T-helper 2 cell treated with Interferon-gamma antibody and Interleukin-4, amounts not matched to agents 5 μg/mL and 100 μg/mL, for 36 hours (primary cell): ENCODE results near the gene VEGFB.
A peak's percentile ranks its signal among the peaks of the same experiment; 100 is the strongest.

Experiments
- DNase-seq: peaks from one replicate; pipeline ENCODE4 v3.0.0; 2021; ENCODE audit warnings: low spot score
- H3K27ac Mint-ChIP-seq: one replicate; pipeline ENCODE4 v1.8.0; 2021; ENCODE audit warnings: mild to moderate bottlenecking, mixed read lengths
- H3K27me3 Mint-ChIP-seq: one replicate; pipeline ENCODE4 v1.8.0; 2021; ENCODE audit warnings: low read depth, mixed read lengths
- H3K36me3 Mint-ChIP-seq: one replicate; pipeline ENCODE4 v1.8.0; 2021; ENCODE audit warnings: low read depth, mixed read lengths
- H3K4me1 Mint-ChIP-seq: one replicate; pipeline ENCODE4 v1.8.0; 2021; ENCODE audit warnings: low read depth, mixed read lengths
- H3K4me3 Mint-ChIP-seq: one replicate; pipeline ENCODE4 v1.8.0; 2022; ENCODE audit warnings: mild to moderate bottlenecking, moderate library complexity, mixed read lengths
- H3K9me3 Mint-ChIP-seq: one replicate; pipeline ENCODE4 v1.8.0; 2021; ENCODE audit warnings: mixed read lengths

VEGFB gene

GRCh38 chr11:64206457-64207255 is 27.7 kb upstream of the VEGFB start, which contains the start of gene FERMT3:
Gene FERMT3, plus strand, starts transcription at chr11:64206721. Its CDS starts 644 bp downstream, at chr11:64207365.
- DNase-seq = peak; percentile 79
- Mint-ChIP-seq H3K4me1 (peaks cover 25% of the 10 kb centered on the region), H3K4me3 (peak within 1 kb of the TSS; percentile 89)

GRCh38 chr11:64207256-64208085 is 26.9 kb upstream of the VEGFB start:
- H3K9me3 Mint-ChIP-seq = no peaks in the 10 kb centered on the region
- peak overlapping the region; percentile 89 for H3K4me3 Mint-ChIP-seq
- H3K4me1 Mint-ChIP-seq = peaks cover 26% of the 10 kb centered on the region
- no peaks in the 10 kb centered on the region for H3K27me3 Mint-ChIP-seq
- peaks cover 61% of the 10 kb centered on the region for H3K36me3 Mint-ChIP-seq
- H3K27ac Mint-ChIP-seq = peak overlapping the region; percentile 91
- peak; percentile 83 for DNase-seq

More at GRCh38 chr11:64206457-64207255, 27.7 kb upstream of the VEGFB start, which contains the start of gene FERMT3:
- H3K27me3 Mint-ChIP-seq = no peaks in the 10 kb centered on the region
- peaks cover 59% of the 10 kb centered on the region for H3K36me3 Mint-ChIP-seq
- peak within 1 kb of the TSS; percentile 91 for H3K27ac Mint-ChIP-seq
- no peaks in the 10 kb centered on the region for H3K9me3 Mint-ChIP-seq

GRCh38 chr11:64208086-64208795 is 26.1 kb upstream of the VEGFB start:
- peaks cover 55% of the 10 kb centered on the region for H3K36me3 Mint-ChIP-seq
- peaks cover 27% of the 10 kb centered on the region for H3K4me1 Mint-ChIP-seq
- no peaks in the 10 kb centered on the region for H3K9me3 Mint-ChIP-seq
- DNase-seq = no peak
- H3K27ac Mint-ChIP-seq = peak overlapping the region; percentile 91
- H3K27me3 Mint-ChIP-seq = no peaks in the 10 kb centered on the region
- H3K4me3 Mint-ChIP-seq = peak overlapping the region; percentile 89

GRCh38 chr11:64208796-64209562 is 25.4 kb upstream of the VEGFB start:
- DNase-seq = no peak
- no peaks in the 10 kb centered on the region for H3K9me3 Mint-ChIP-seq
- peaks cover 23% of the 10 kb centered on the region for H3K4me1 Mint-ChIP-seq
- no peaks in the 10 kb centered on the region for H3K27me3 Mint-ChIP-seq
- peaks cover 52% of the 10 kb centered on the region for H3K36me3 Mint-ChIP-seq
- H3K27ac Mint-ChIP-seq = peak overlapping the region; percentile 60
- H3K4me3 Mint-ChIP-seq = peak overlapping the region; percentile 21

GRCh38 chr11:64209563-64209843 is 24.9 kb upstream of the VEGFB start:
- H3K36me3 Mint-ChIP-seq = peaks cover 48% of the 10 kb centered on the region
- DNase-seq = no peak
- peaks cover 17% of the 10 kb centered on the region for H3K4me1 Mint-ChIP-seq
- H3K27me3 Mint-ChIP-seq = no peaks in the 10 kb centered on the region
- peak overlapping the region; percentile 60 for H3K27ac Mint-ChIP-seq
- no peak overlapping the region for H3K4me3 Mint-ChIP-seq
- no peaks in the 10 kb centered on the region for H3K9me3 Mint-ChIP-seq

GRCh38 chr11:64210301-64211020 is 23.9 kb upstream of the VEGFB start:
- peaks cover 15% of the 10 kb centered on the region for H3K4me1 Mint-ChIP-seq
- no peak overlapping the region for H3K27ac Mint-ChIP-seq
- no peak for DNase-seq
- H3K4me3 Mint-ChIP-seq = no peak overlapping the region
- H3K27me3 Mint-ChIP-seq = no peaks in the 10 kb centered on the region
- H3K36me3 Mint-ChIP-seq = peaks cover 50% of the 10 kb centered on the region
- H3K9me3 Mint-ChIP-seq = no peaks in the 10 kb centered on the region

GRCh38 chr11:64211181-64211872 is 23.1 kb upstream of the VEGFB start:
- no peak overlapping the region for H3K27ac Mint-ChIP-seq
- H3K9me3 Mint-ChIP-seq = no peaks in the 10 kb centered on the region
- no peak for DNase-seq
- H3K4me3 Mint-ChIP-seq = peak overlapping the region; percentile 5
- H3K27me3 Mint-ChIP-seq = no peaks in the 10 kb centered on the region
- peaks cover 9% of the 10 kb centered on the region for H3K4me1 Mint-ChIP-seq
- H3K36me3 Mint-ChIP-seq = peaks cover 45% of the 10 kb centered on the region

GRCh38 chr11:64216879-64217278 is 17.5 kb upstream of the VEGFB start:
- H3K27me3 Mint-ChIP-seq = no peaks in the 10 kb centered on the region
- H3K4me3 Mint-ChIP-seq = no peak overlapping the region

GRCh38 chr11:64218628-64219353 is 15.6 kb upstream of the VEGFB start:
- Mint-ChIP-seq H3K27ac (no peak overlapping the region), H3K36me3 (peaks cover 30% of the 10 kb centered on the region), H3K4me1 (no peaks in the 10 kb centered on the region), H3K27me3 (no peaks in the 10 kb centered on the region), H3K9me3 (no peaks in the 10 kb centered on the region), H3K4me3 (no peak overlapping the region)
- DNase-seq = no peak

More at GRCh38 chr11:64216879-64217278, 17.5 kb upstream of the VEGFB start:
- peaks cover 4% of the 10 kb centered on the region for H3K4me1 Mint-ChIP-seq
- no peak for DNase-seq
- no peaks in the 10 kb centered on the region for H3K9me3 Mint-ChIP-seq
- H3K36me3 Mint-ChIP-seq = peaks cover 35% of the 10 kb centered on the region
- H3K27ac Mint-ChIP-seq = no peak overlapping the region

GRCh38 chr11:64219354-64219684 is 15.1 kb upstream of the VEGFB start:
- Mint-ChIP-seq H3K36me3 (peaks cover 27% of the 10 kb centered on the region), H3K4me3 (no peak overlapping the region), H3K9me3 (no peaks in the 10 kb centered on the region), H3K27me3 (no peaks in the 10 kb centered on the region), H3K27ac (no peak overlapping the region), H3K4me1 (no peaks in the 10 kb centered on the region)
- no peak for DNase-seq

- H3K9me3 Mint-ChIP-seq = no peaks in the 10 kb centered on the region
- H3K27ac Mint-ChIP-seq = no peak overlapping the region
- peaks cover 27% of the 10 kb centered on the region for H3K36me3 Mint-ChIP-seq
- H3K4me3 Mint-ChIP-seq = no peak overlapping the region
- no peaks in the 10 kb centered on the region for H3K27me3 Mint-ChIP-seq
- DNase-seq = no peak
- peaks cover 1% of the 10 kb centered on the region for H3K4me1 Mint-ChIP-seq
Observed at GRCh38 chr11:64219755-64220154, 14.6 kb upstream of the VEGFB start.

- no peaks in the 10 kb centered on the region for H3K27me3 Mint-ChIP-seq
- no peak overlapping the region for H3K4me3 Mint-ChIP-seq
- DNase-seq = no peak
- no peaks in the 10 kb centered on the region for H3K9me3 Mint-ChIP-seq
- peaks cover 6% of the 10 kb centered on the region for H3K4me1 Mint-ChIP-seq
- H3K27ac Mint-ChIP-seq = no peak overlapping the region
- peaks cover 22% of the 10 kb centered on the region for H3K36me3 Mint-ChIP-seq
Observed at GRCh38 chr11:64220271-64220670, 14.1 kb upstream of the VEGFB start.
